ENCODE results near the gene CYBB.

CYBB gene

DNA sequence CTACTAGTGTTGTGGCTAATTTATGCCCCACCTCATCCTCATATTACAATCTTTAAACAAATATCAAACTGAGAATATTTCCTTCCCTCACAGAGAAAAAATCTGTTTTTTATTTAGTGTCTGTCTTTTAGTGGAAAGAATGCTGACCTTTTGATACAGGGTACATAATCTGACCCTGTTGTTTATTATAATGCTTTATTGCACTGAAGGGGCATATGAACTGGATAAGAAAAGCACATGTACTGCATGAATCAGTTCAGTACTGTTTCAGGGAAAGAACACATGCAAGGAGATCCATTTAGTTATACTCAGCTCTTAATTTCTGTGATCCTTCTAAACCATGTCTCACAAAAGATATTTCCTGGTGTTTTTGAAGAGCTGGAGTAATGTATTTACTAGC is 83.0 kb downstream of the CYBB start:
- Histone ChIP-seq H3K27ac (ENCODE audit: low read depth, low read length) (peak overlapping the region; percentile 12), H3K4me3 (ENCODE audit: low read depth, low read length) (no peak overlapping the region), H3K9ac (ENCODE audit: low read depth, low read length) (no peak overlapping the region), H3K36me3 (ENCODE audit: control insufficient read depth, insufficient read depth, low read length) (no peaks in the 10 kb centered on the region), H3K27me3 (ENCODE audit: control insufficient read depth, insufficient read depth, low read length) (no peaks in the 10 kb centered on the region), H3K4me1 (ENCODE audit: control insufficient read depth, insufficient read depth, low read length) (0 out of 2 replicates have a peak, but pooled peaks cover 5% of the 10 kb centered on the region), H3K9me3 (ENCODE audit: control insufficient read depth, insufficient read depth, low read length) (no peaks in the 10 kb centered on the region)

All from HUES48 (cell line).